OCI-LY3 (cell line): ENCODE results near the gene TNRC18.
"Not testable (repeated sequence)": the region's sequence is repeated elsewhere in the genome, so short reads cannot be mapped to it uniquely, and the experiment has no call there.

ENCODE experiments used
- H2AFZ ChIP-seq: fragments of 200-600, 300-600 bp; shearing (Covaris generic); 2 replicates; pipeline ENCODE4 v1.6.0; 2014; ENCODE audit warnings: antibody characterized with exemption, low read depth, low read length
- H3K27ac ChIP-seq: fragments of 200-600, 300-600 bp; sonication (generic); 2 replicates; pipeline ENCODE4 v1.5.1; 2014; ENCODE audit warnings: mild to moderate bottlenecking, low read length, moderate library complexity, mixed read lengths
- H3K27me3 ChIP-seq: fragments of 200-600, 300-600 bp; sonication (generic); 2 replicates; pipeline ENCODE4 v1.6.1; 2014; ENCODE audit warnings: low read depth, low read length, mixed read lengths
- H3K36me3 ChIP-seq: fragments of 200-600, 300-600 bp; sonication (generic); replicated peaks from 2 replicates; pipeline ENCODE3; 2014; ENCODE audit warnings: low read depth, low read length, mixed read lengths
- H3K4me1 ChIP-seq: fragments of 300-600, 200-600 bp; sonication (generic); 2 replicates; pipeline ENCODE4 v1.6.1; 2014; ENCODE audit warnings: low read length, mixed read lengths
- H3K4me2 ChIP-seq: fragments of 200-600, 300-600 bp; sonication (generic); 2 replicates; pipeline ENCODE4 v1.6.1; 2014; ENCODE audit warnings: low read length, mixed read lengths
- H3K4me3 ChIP-seq: fragments of 300-600, 200-600 bp; sonication (generic); 2 replicates; pipeline ENCODE4 v1.5.1; 2014; ENCODE audit warnings: antibody characterized with exemption, mild to moderate bottlenecking, low read length, moderate library complexity
- H3K79me2 ChIP-seq: fragments of 300-600, 200-600 bp; shearing (Covaris generic); 2 replicates; pipeline ENCODE4 v1.6.1; 2014; ENCODE audit warnings: mild to moderate bottlenecking, low read length, mixed read lengths
- H3K9ac ChIP-seq: fragments of 300-600, 200-600 bp; shearing (Covaris generic); 2 replicates; pipeline ENCODE4 v1.6.0; 2014; ENCODE audit warnings: mild to moderate bottlenecking, low read length, moderate library complexity
- H3K9me3 ChIP-seq: fragments of 200-600, 300-600 bp; shearing (Covaris generic); 2 replicates; pipeline ENCODE4 v1.6.1; 2014; ENCODE audit warnings: low read length, mixed read lengths; ENCODE audit not compliant: insufficient read depth
- H4K20me1 ChIP-seq: fragments of 200-600, 300-600 bp; sonication (generic); 2 replicates; pipeline ENCODE4 v1.6.1; 2016; ENCODE audit warnings: low read length, mixed read lengths; ENCODE audit not compliant: insufficient read depth
- CTCF ChIP-seq: fragments of 200-600, 300-600 bp; sonication (generic); IDR thresholded peaks from 2 replicates; pipeline ENCODE4 v1.5.1; 2014; ENCODE audit warnings: antibody characterized with exemption, low read length, low read depth
- EZH2phosphoT487 ChIP-seq: fragments of 200-600 bp; shearing (Covaris generic); IDR thresholded peaks from 2 replicates; pipeline ENCODE4 v1.6.1; 2018; ENCODE audit warnings: antibody characterized with exemption, mixed run types, low read depth

TNRC18 gene

GRCh38 chr7:5322621-5323410, 100.8 kb downstream of the TNRC18 start:
- H3K9ac ChIP-seq, result no peak overlapping the region
- no peaks in the 10 kb centered on the region for H3K79me2 ChIP-seq
- no peak overlapping the region for H3K4me2 ChIP-seq
- H3K36me3 ChIP-seq, result no peaks in the 10 kb centered on the region
- TF ChIP-seq CTCF (no peak), EZH2phosphoT487 (no peak)
- no peak overlapping the region for H2AFZ ChIP-seq
- no peaks in the 10 kb centered on the region for H3K9me3 ChIP-seq
- no peak overlapping the region for H3K4me3 ChIP-seq
- no peaks in the 10 kb centered on the region for H4K20me1 ChIP-seq
- H3K4me1 ChIP-seq, result no peaks in the 10 kb centered on the region
- H3K27me3 ChIP-seq, result no peaks in the 10 kb centered on the region
- no peak overlapping the region for H3K27ac ChIP-seq

- no peak overlapping the region for H3K27ac ChIP-seq
- H3K4me3 ChIP-seq, result no peak overlapping the region
- H3K9me3 ChIP-seq, result no peaks in the 10 kb centered on the region
- H3K79me2 ChIP-seq, result no peaks in the 10 kb centered on the region
- H3K9ac ChIP-seq, result no peak overlapping the region
- H4K20me1 ChIP-seq, result no peaks in the 10 kb centered on the region
- TF ChIP-seq EZH2phosphoT487 (no peak), CTCF (no peak)
- no peaks in the 10 kb centered on the region for H3K27me3 ChIP-seq
- H3K4me2 ChIP-seq, result no peak overlapping the region
- no peak overlapping the region for H2AFZ ChIP-seq
- no peaks in the 10 kb centered on the region for H3K36me3 ChIP-seq
- no peaks in the 10 kb centered on the region for H3K4me1 ChIP-seq
Observed at GRCh38 chr7:5320802-5321396, 102.7 kb downstream of the TNRC18 start.

GRCh38 chr7:5320391-5320790, 103.2 kb downstream of the TNRC18 start:
- no peaks in the 10 kb centered on the region for H3K9me3 ChIP-seq
- H3K4me2 ChIP-seq, result no peak overlapping the region
- H3K4me1 ChIP-seq, result no peaks in the 10 kb centered on the region
- H4K20me1 ChIP-seq, result no peaks in the 10 kb centered on the region
- H3K27ac ChIP-seq, result no peak overlapping the region
- no peaks in the 10 kb centered on the region for H3K79me2 ChIP-seq
- H3K27me3 ChIP-seq, result no peaks in the 10 kb centered on the region
- no peak overlapping the region for H3K4me3 ChIP-seq
- no peak overlapping the region for H2AFZ ChIP-seq
- H3K36me3 ChIP-seq, result no peaks in the 10 kb centered on the region
- TF ChIP-seq EZH2phosphoT487, result no peak
- no peak for TF ChIP-seq CTCF
- no peak overlapping the region for H3K9ac ChIP-seq

- H3K79me2 ChIP-seq, H4K20me1 ChIP-seq, H3K4me3 ChIP-seq, H3K4me2 ChIP-seq, H3K4me1 ChIP-seq, H3K9ac ChIP-seq, H3K9me3 ChIP-seq, H2AFZ ChIP-seq, H3K36me3 ChIP-seq, H3K27me3 ChIP-seq, H3K27ac ChIP-seq: not testable (repeated sequence)
Observed at GRCh38 chr7:5318613-5319012, 105.0 kb downstream of the TNRC18 start.
